Neural crest cell (in vitro differentiated cells): Measurements from ENCODE around the gene PARP9. TPM values are rescaled to one million over a fixed set of nuclear protein-coding genes. Genes with fewer than 3 reads are reported as not detected.

Source experiments
- DNase-seq: peaks from one replicate; pipeline ENCODE4 v3.0.0; 2021; ENCODE audit warnings: low read depth, mixed read lengths, low spot score
- H3K27ac Mint-ChIP-seq: one replicate; pipeline ENCODE4 v1.8.0; 2021; ENCODE audit warnings: mild to moderate bottlenecking, mixed read lengths; ENCODE audit not compliant: unreplicated experiment
- H3K27me3 Mint-ChIP-seq: 2 replicates; pipeline ENCODE4 v1.8.0; 2021; ENCODE audit warnings: low read depth, mild to moderate bottlenecking, mixed read lengths
- H3K36me3 Mint-ChIP-seq: 2 replicates; pipeline ENCODE4 v1.8.0; 2021; ENCODE audit warnings: low read depth, mild to moderate bottlenecking, mixed read lengths
- H3K4me1 Mint-ChIP-seq: 2 replicates; pipeline ENCODE4 v1.8.0; 2021; ENCODE audit warnings: mixed read lengths
- H3K4me3 Mint-ChIP-seq: one replicate; pipeline ENCODE4 v1.8.0; 2021; ENCODE audit warnings: mild to moderate bottlenecking, mixed read lengths
- H3K9me3 Mint-ChIP-seq: 2 replicates; pipeline ENCODE4 v1.8.0; 2021; ENCODE audit warnings: mixed read lengths
- total RNA-seq: library from RNA; stranded (reverse); gene quantifications from 2 replicates; pipeline ENCODE4 v1.2.1, GENCODE V29; 2021
- TF ChIP-seq, protein P1 (sequence below): fragments of 200-600 bp; sonication (generic); conservative IDR thresholded peaks from 2 replicates; pipeline ENCODE4 v1.5.0; 2021; ENCODE audit warnings: antibody characterized with exemption, mild to moderate bottlenecking

The PARP9 gene
- total RNA-seq, 1 donor from 2014 or later = 3.0 TPM

DNA sequence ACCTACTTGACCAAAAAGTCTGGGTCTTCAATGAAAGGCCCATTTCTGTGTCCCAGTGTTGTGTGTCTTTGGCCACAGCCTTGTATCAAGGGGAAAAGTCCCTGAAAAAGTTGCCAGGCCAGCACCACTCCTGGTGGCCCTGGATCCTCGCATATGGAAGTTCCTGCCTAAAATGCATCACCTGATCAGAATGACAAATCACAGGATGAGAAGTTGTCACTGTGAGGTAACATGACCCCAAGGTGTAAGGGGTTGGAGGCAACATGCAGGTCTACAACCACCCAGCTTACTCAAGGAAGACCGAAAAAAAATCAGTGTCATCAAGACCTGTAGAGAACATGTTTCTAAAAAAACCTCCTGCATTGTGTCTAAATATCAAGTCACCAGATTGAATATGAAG lies 39.0 kb upstream of the PARP9 start:
- Mint-ChIP-seq H3K4me3 (no peak overlapping the region), H3K36me3 (no peaks in the 10 kb centered on the region), H3K4me1 (no peaks in the 10 kb centered on the region), H3K27me3 (peaks cover 14% of the 10 kb centered on the region), H3K27ac (no peak overlapping the region), H3K9me3 (no peaks in the 10 kb centered on the region)
- TF ChIP-seq, protein P1, sequence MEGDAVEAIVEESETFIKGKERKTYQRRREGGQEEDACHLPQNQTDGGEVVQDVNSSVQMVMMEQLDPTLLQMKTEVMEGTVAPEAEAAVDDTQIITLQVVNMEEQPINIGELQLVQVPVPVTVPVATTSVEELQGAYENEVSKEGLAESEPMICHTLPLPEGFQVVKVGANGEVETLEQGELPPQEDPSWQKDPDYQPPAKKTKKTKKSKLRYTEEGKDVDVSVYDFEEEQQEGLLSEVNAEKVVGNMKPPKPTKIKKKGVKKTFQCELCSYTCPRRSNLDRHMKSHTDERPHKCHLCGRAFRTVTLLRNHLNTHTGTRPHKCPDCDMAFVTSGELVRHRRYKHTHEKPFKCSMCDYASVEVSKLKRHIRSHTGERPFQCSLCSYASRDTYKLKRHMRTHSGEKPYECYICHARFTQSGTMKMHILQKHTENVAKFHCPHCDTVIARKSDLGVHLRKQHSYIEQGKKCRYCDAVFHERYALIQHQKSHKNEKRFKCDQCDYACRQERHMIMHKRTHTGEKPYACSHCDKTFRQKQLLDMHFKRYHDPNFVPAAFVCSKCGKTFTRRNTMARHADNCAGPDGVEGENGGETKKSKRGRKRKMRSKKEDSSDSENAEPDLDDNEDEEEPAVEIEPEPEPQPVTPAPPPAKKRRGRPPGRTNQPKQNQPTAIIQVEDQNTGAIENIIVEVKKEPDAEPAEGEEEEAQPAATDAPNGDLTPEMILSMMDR = no peak
- DNase-seq = no peak

DNA sequence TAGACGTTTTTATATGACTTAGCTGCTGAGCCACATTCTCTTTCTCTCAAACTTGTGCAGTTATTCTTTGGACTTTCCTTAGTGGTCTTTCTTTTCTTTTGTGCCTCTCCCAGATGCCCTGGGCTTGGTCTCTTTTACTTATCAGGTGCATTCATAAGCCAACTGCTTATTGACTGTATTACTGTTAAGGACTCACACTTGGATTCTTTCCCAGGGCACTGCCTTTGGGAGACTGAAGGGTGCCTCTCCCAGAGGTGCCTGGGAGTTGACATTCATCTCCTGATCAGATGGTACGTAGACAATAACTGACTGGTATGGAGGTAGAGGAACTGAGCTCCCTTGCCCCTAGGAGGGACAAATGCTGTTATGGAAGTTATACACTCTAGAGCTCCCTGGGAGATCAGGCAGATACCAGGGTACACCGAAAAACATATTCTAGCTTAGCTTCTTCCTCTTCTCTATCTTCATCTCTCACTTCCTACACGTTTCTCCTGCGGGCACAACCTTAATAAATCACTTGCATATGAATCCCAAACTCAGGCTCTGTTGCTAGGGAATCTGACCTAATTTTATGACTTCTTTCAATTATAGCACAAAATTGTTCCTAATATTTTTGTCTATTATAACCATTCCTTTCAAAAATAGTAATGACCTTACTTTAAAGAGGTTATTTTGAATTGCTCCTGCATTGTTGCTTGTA lies 38.1 kb upstream of the PARP9 start:
- H3K27ac Mint-ChIP-seq = no peak overlapping the region
- H3K36me3 Mint-ChIP-seq = no peaks in the 10 kb centered on the region
- no peak overlapping the region for H3K4me3 Mint-ChIP-seq
- H3K27me3 Mint-ChIP-seq = peaks cover 14% of the 10 kb centered on the region
- TF ChIP-seq, protein P1 = no peak
- no peaks in the 10 kb centered on the region for H3K4me1 Mint-ChIP-seq
- no peak for DNase-seq
- H3K9me3 Mint-ChIP-seq = no peaks in the 10 kb centered on the region

DNA sequence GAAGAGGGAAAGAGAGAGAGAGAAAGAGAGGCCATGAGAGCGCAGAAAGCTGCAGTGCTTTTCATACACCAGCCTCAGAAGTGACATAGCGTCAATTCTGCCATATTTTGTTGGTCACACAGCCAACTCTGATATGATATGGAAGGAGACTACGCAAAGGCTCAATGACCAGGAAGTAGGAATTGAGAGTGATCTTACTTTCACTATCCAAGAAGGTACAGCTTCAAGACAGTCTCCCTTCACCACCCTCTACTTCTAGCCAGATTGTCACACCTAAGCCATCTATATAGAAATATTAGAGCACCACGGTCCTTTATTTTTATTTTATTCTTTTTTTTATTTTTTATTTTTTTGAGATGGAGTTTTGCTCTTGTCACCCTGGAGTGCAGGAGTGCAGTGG lies 34.5 kb upstream of the PARP9 start:
- Mint-ChIP-seq H3K9me3 (no peaks in the 10 kb centered on the region), H3K36me3 (no peaks in the 10 kb centered on the region), H3K4me1 (no peaks in the 10 kb centered on the region), H3K4me3 (no peak overlapping the region), H3K27ac (no peak overlapping the region), H3K27me3 (peaks cover 17% of the 10 kb centered on the region)
- DNase-seq = no peak
- TF ChIP-seq, protein P1 = no peak

DNA sequence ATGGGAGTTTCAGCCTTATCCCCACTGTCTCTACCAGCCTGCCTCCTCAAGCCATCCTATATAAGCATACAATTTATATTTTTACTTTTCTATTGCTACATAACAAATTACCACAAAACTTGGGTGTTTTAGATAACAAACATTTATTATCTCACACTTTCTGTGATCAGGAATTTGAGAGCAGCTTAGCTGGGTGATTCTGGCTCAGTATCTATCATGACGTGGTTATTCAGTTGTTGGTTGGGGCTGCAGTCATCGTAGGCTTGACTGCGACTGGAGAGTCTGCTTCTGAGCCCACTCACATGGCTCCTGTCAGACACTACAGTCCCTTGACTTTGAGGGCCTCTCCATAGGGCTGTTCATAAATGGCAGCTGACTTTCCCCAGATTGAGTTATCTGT lies 34.1 kb upstream of the PARP9 start:
- DNase-seq = no peak
- no peak overlapping the region for H3K4me3 Mint-ChIP-seq
- peaks cover 17% of the 10 kb centered on the region for H3K27me3 Mint-ChIP-seq
- no peaks in the 10 kb centered on the region for H3K36me3 Mint-ChIP-seq
- H3K4me1 Mint-ChIP-seq = no peaks in the 10 kb centered on the region
- no peak overlapping the region for H3K27ac Mint-ChIP-seq
- H3K9me3 Mint-ChIP-seq = no peaks in the 10 kb centered on the region
- TF ChIP-seq, protein P1 = no peak

DNA sequence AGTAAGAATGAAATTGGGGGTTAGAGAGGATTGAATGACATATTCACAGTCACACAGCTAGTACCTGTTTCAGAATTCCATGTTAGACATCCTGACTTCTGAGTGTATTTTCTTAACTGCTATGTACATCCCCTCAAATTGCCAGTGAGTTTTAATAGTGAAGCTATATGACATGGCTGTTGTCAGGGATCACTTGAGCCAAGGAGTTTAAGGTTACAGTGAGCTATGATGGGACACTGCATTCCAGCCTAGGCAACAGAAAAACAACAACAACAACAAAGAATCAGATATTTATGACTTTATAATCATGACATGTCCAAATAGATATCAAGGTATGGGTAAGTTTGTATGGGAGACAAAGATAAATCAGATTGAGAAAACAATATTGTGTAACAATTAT lies 29.9 kb upstream of the PARP9 start:
- no peak for DNase-seq
- Mint-ChIP-seq H3K4me3 (no peak overlapping the region), H3K27me3 (peaks cover 2% of the 10 kb centered on the region), H3K9me3 (no peaks in the 10 kb centered on the region), H3K4me1 (peaks cover 9% of the 10 kb centered on the region), H3K36me3 (no peaks in the 10 kb centered on the region), H3K27ac (no peak overlapping the region)
- TF ChIP-seq, protein P1 = no peak
